ENCODE data around the gene RNF41.

Gene RNF41

DNA sequence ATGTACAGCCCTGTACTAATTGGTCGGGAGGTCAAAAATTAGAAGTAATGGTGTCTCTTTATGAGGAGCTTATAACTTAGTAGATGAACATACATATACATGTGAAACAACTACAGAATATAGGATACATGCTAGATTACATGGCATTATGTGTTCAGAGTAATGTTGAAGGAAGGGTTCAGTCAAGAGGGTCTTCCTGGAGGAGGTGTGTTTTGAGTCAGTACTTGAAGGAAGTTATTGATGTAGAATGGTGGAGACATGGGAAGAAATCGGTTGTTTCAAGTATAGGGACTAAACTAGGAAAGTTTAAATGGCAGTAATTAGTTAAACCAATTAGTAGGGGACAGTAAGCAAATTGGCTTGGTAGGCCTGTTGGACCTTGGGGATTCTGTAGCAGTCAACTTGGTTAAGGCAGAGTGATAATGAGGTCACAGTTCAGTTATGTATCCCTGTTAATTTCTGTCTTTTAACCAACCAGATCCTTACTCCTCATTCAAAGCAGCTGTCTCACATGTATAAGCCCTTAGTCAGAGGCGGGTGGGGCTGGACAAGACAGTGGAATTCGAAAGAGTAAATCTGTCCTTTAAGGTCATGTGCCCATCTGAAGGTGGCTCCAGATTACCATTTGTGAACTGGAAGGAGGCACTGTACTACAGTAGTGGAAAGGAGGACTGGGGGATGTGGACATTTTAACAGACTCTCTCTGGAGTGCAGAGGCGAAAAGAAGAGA is 39.9 kb upstream of the RNF41 start:
- DNase-seq (ENCODE audit: extremely low spot score): no peak
- TF ChIP-seq FOXA1 (IDR thresholded peaks at IDR 0.05) (no peak), TARDBP (IDR thresholded peaks at IDR 0.05) (no peak), LEF1 (IDR thresholded peaks at IDR 0.05; ENCODE audit: borderline replicate concordance) (no peak), SP1 (IDR thresholded peaks at IDR 0.05) (no peak), ELF4 (IDR thresholded peaks at IDR 0.05) (no peak), SUZ12 (IDR thresholded peaks at IDR 0.05) (no peak), FOXK2 (IDR thresholded peaks at IDR 0.05) (no peak), FOXM1 (IDR thresholded peaks at IDR 0.05; ENCODE audit: borderline replicate concordance) (no peak), HDGF (IDR thresholded peaks at IDR 0.05; ENCODE audit: borderline replicate concordance) (no peak), L3MBTL2 (conservative IDR thresholded peaks at IDR 0.05) (no peak), BHLHE40 (IDR thresholded peaks at IDR 0.05; ENCODE audit: borderline replicate concordance) (no peak), NFRKB (IDR thresholded peaks at IDR 0.05) (no peak), ZNF384 (IDR thresholded peaks at IDR 0.05) (no peak), ARNT (IDR thresholded peaks at IDR 0.05) (no peak), CTBP1 (IDR thresholded peaks at IDR 0.05; ENCODE audit: borderline replicate concordance) (no peak)
- TF ChIP-seq, protein P1, sequence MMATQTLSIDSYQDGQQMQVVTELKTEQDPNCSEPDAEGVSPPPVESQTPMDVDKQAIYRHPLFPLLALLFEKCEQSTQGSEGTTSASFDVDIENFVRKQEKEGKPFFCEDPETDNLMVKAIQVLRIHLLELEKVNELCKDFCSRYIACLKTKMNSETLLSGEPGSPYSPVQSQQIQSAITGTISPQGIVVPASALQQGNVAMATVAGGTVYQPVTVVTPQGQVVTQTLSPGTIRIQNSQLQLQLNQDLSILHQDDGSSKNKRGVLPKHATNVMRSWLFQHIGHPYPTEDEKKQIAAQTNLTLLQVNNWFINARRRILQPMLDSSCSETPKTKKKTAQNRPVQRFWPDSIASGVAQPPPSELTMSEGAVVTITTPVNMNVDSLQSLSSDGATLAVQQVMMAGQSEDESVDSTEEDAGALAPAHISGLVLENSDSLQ (IDR thresholded peaks at IDR 0.05): no peak
- ChIA-PET CTCF (no interaction called here), POLR2A (no interaction called here)

DNA sequence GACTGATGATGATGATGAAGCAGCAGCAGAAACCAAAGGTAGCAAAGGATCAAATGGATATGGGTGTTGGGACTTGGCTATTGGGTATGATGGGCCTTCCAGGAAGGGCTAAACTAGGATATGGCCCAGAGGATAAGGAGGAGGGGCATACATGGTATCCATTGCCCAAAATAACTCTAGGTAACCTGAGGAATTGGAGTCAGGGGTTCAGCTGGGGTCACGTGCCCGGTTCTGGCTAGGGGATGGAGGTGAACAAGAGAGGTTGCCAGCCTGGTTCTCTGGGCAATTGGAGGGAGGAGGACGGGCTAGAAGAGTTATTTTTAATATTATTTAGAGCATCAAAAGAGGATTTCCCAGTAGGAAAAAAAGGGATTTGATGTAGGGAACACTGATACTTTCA is 39.2 kb upstream of the RNF41 start:
- CTCF ChIA-PET: no interaction called here
- no peak for DNase-seq (ENCODE audit: extremely low spot score)
- no peak for TF ChIP-seq SP1 (IDR thresholded peaks at IDR 0.05)
- POLR2A ChIA-PET: no interaction called here

DNA sequence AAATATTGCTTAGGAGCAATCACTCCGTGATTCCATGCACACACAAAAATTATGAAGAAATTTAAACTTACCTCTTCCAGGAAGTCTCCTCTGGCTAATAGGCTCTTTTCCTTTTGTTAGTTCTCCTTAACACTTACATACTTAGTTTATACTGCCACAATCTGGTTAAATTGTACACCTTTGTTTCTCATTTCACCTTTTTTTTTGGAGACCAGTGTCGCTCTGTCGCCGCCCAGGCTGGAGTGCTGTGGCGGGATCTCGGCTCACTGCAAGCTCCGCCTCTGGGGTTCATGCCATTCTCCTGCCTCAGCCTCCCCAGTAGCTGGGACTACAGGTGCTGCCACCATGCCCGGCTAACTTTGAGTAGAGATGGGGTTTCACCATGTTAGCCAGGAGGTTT is 38.7 kb upstream of the RNF41 start:
- no peak for TF ChIP-seq FOXA1 (IDR thresholded peaks at IDR 0.05)
- ChIA-PET POLR2A (no interaction called here), CTCF (no interaction called here)
- DNase-seq (ENCODE audit: extremely low spot score): no peak

DNA sequence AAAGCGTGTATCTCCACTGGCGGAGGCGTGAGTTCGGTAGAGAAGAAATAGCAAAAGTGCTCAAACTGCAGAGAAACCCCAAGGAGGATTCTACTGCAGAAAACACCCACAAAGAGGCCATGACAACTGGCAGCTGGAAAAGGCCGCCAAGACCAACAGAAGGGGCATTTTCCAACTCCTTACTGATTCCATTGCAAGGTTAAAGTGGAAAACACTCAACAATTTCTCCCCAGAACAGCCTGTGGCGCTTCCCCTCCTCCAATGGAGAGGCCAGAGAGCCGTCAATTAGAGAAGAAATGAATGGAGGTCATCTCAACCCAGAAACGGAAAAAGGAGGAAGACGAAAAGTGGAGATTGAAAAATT is 37.1 kb upstream of the RNF41 start:
- TF ChIP-seq ELF4 (IDR thresholded peaks at IDR 0.05) (no peak), ZNF384 (IDR thresholded peaks at IDR 0.05) (no peak), FOXA1 (IDR thresholded peaks at IDR 0.05) (no peak), HDGF (IDR thresholded peaks at IDR 0.05; ENCODE audit: borderline replicate concordance) (no peak), NFRKB (IDR thresholded peaks at IDR 0.05) (no peak), FOXM1 (IDR thresholded peaks at IDR 0.05; ENCODE audit: borderline replicate concordance) (no peak), CTBP1 (IDR thresholded peaks at IDR 0.05; ENCODE audit: borderline replicate concordance) (no peak), FOXK2 (IDR thresholded peaks at IDR 0.05) (no peak), SP1 (IDR thresholded peaks at IDR 0.05) (no peak), L3MBTL2 (conservative IDR thresholded peaks at IDR 0.05) (no peak), TARDBP (IDR thresholded peaks at IDR 0.05) (no peak), LEF1 (IDR thresholded peaks at IDR 0.05; ENCODE audit: borderline replicate concordance) (no peak), SUZ12 (IDR thresholded peaks at IDR 0.05) (no peak)
- TF ChIP-seq, protein P1 (IDR thresholded peaks at IDR 0.05): no peak
- POLR2A ChIA-PET: interaction anchor here (0.8 to 3.3 kb wide), 7 partner anchors 11 to 131 kb away, joined by 3 to 21 read pairs (median 5); partner anchors contain the start of genes ESYT1, RNF41 and SMARCC2
- no peak for DNase-seq (ENCODE audit: extremely low spot score)
- CTCF ChIA-PET: interaction anchor here (0.8 to 2.0 kb wide), 9 partner anchors 8 to 57 kb away, joined by 3 to 8 read pairs (median 4); partner anchors contain the start of genes COQ10A and RNF41

DNA sequence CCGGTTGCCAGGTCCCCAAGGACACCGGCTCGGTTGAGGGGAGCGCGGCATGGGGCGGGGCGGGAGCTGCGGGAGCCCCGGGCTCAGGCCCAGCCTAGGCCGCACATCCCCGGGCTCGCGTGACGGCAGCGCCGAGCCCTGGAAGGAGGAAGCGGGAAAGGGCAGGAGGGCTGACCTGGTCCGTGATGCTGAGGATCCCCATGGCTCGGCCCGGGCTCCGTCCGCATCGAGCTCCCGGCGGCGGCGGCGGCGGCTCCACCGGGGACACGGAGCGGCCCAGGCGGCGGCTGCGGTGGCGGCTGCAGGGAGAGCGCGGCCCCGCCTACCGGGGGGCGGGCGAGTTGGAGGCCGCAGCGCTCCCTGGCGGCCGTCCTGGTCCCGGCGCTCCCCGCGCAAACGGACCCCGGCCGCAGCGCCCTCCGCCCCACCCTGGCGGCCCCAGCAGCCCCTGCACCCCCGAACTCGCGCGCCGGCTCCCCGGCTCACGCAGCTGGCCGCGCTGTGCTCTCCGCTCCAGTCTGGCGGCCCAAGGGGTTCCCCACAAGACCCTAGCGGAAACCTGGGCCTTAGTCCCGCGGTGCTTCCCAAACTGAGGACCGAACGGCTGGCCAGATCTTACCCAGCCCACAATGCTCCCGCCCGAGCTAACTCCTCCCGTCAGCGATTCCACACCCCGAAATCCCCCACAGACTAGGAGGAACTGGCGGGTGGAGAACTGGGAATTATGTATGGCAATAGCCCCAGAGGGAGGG is 36.5 kb upstream of the RNF41 start, which contains the start of gene ANKRD52:
TSS of gene ANKRD52 (minus strand) at position 317 of the 752 bp plus-strand sequence. CDS start at position 202, 115 bp downstream.
- ChIA-PET POLR2A (interaction anchor here (0.8 to 3.3 kb wide), 12 partner anchors 8 to 140 kb away, joined by 3 to 21 read pairs (median 4); partner anchors contain the start of genes COQ10A, ESYT1, RNF41 and SMARCC2), CTCF (interaction anchor here (0.7 to 2.0 kb wide), 11 partner anchors 9 to 69 kb away, joined by 3 to 8 read pairs (median 4); partner anchors contain the start of genes COQ10A, RNF41 and SMARCC2)
- no peak for TF ChIP-seq ARNT (IDR thresholded peaks at IDR 0.05)
- DNase-seq (ENCODE audit: extremely low spot score): peak; percentile 91

DNA sequence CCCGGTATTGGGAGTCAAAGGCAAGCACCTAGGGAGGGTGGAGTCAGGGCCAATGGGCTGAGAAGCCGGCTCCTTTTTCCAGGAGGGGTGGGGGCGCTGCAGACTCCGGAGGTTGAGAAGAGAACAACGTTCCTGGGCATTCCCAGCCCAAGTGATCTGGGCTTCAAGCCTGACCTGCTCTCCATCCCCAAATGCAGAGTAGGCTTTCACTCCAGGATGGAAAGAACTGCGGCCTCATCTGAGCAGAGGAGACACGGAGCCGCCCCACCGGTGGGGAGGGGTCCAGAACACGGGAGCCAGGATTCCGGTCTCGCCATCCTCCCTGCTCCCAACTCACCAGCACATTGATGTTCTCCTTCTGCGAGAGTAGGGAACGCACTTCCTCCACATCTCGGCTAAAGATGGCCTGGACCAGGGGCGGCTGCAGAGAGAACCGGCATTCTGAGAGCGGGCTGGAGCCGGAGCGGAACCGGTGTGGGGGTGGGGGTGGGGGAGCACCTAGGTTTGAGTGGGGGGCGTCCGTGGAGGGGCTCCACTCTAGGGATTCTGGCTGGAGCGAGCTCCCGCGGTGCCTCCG is 35.9 kb upstream of the RNF41 start:
- ChIA-PET CTCF (interaction anchor here (0.5 to 2.0 kb wide), 8 partner anchors 10 to 68 kb away, joined by 3 to 8 read pairs (median 5); partner anchors contain the start of genes COQ10A, RNF41 and SMARCC2), POLR2A (interaction anchor here (0.8 to 3.3 kb wide), 12 partner anchors 9 to 139 kb away, joined by 3 to 21 read pairs (median 4); partner anchors contain the start of genes COQ10A, ESYT1, RNF41 and SMARCC2)
- DNase-seq (ENCODE audit: extremely low spot score): peak; percentile 75
- TF ChIP-seq HDGF (IDR thresholded peaks at IDR 0.05; ENCODE audit: borderline replicate concordance): peak; percentile 28; the same call in 1 of the 2 replicates
- no peak for TF ChIP-seq ARNT (IDR thresholded peaks at IDR 0.05)

DNA sequence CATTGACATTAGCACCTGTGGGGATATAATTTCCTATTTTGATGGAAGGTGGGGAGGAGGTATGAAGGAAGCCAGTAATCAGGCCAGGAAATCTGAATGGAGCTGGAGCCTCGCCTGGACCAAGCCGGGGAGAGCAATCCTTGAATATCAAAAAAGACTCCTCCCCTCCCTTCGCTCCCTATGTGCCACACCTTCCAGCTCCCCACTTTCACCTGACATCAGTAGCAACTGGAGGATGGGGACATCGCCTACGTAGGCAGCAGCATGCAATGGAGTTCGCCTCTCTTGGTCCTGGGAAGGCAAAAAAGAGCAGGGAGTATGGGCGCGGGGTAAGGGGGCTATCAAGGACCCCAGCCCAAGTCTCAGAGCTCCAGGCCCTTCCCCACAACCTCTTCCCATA is 35.3 kb upstream of the RNF41 start:
- no peak for TF ChIP-seq CTBP1 (IDR thresholded peaks at IDR 0.05; ENCODE audit: borderline replicate concordance)
- no peak for TF ChIP-seq ZNF384 (IDR thresholded peaks at IDR 0.05)
- TF ChIP-seq L3MBTL2 (conservative IDR thresholded peaks at IDR 0.05): no peak
- no peak for TF ChIP-seq TARDBP (IDR thresholded peaks at IDR 0.05)
- no peak for TF ChIP-seq SP1 (IDR thresholded peaks at IDR 0.05)
- TF ChIP-seq FOXM1 (IDR thresholded peaks at IDR 0.05; ENCODE audit: borderline replicate concordance): no peak
- no peak for TF ChIP-seq BHLHE40 (IDR thresholded peaks at IDR 0.05; ENCODE audit: borderline replicate concordance)
- TF ChIP-seq ARNT (IDR thresholded peaks at IDR 0.05): no peak
- no peak for TF ChIP-seq FOXK2 (IDR thresholded peaks at IDR 0.05)
- TF ChIP-seq SUZ12 (IDR thresholded peaks at IDR 0.05): no peak
- TF ChIP-seq HDGF (IDR thresholded peaks at IDR 0.05; ENCODE audit: borderline replicate concordance): no peak; the same call in 1 of the 2 replicates
- no peak for TF ChIP-seq FOXA1 (IDR thresholded peaks at IDR 0.05)
- TF ChIP-seq LEF1 (IDR thresholded peaks at IDR 0.05; ENCODE audit: borderline replicate concordance): no peak
- no peak for TF ChIP-seq ELF4 (IDR thresholded peaks at IDR 0.05)
- TF ChIP-seq, protein P1 (IDR thresholded peaks at IDR 0.05): no peak
- TF ChIP-seq NFRKB (IDR thresholded peaks at IDR 0.05): no peak
- CTCF ChIA-PET: interaction anchor here (0.5 to 0.8 kb wide), 2 partner anchors 9 to 46 kb away, joined by 3 to 5 read pairs; no protein-coding TSS in a partner anchor
- no peak for DNase-seq (ENCODE audit: extremely low spot score)
- POLR2A ChIA-PET: interaction anchor here (1.6 to 3.3 kb wide), 4 partner anchors 9 to 50 kb away, joined by 4 to 21 read pairs (median 12); partner anchors contain the start of genes COQ10A and RNF41
